ENCODE results near the gene CITED2. TPM values are rescaled to one million over a fixed set of nuclear protein-coding genes. Genes with fewer than 3 reads are reported as not detected.

The CITED2 gene
- total and polyA plus RNA-seq, 2 of the 8 experiments (the other 6 are each of a cell fraction or from before 2014, with no cell fraction given), result 89.1 to 115 TPM

DNA sequence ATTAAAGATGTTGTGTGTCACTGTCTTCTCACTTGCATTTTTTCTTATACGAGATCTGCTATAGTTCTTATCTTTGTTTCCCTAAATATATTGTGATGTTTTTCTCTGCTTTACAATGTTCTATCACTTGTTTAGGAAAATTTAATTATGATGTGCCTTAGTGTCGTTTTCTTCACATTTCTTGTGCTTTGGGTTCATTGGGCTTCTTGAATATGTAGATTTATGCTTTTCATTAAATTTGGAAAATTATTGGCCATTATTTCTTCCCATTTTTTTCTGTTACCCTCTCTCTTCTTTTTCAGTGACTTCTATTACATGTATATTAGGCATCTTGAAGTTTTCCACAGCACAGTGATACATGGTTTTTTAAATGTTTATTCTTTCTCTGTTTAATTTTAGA lies 33.4 kb downstream of the CITED2 start:
- H2BK12ac ChIP-seq (ENCODE audit: low read depth, low read length), result no peak overlapping the region
- no peak overlapping the region for H3K23ac ChIP-seq (ENCODE audit: insufficient read length)
- no peak overlapping the region for H3K27ac ChIP-seq (ENCODE audit: low read depth, low read length)
- H3K23me2 ChIP-seq (ENCODE audit: low read depth, low read length), result no peaks in the 10 kb centered on the region
- no peak overlapping the region for H4K5ac ChIP-seq (ENCODE audit: insufficient read length, low read depth, low read length)
- H3K9ac ChIP-seq (replicated peaks in 1 of 4; ENCODE audit: extremely low read depth in 1 of 4, low read depth in 3 of 4, low read length in 3 of 4), result no peak overlapping the region
- H3K79me1 ChIP-seq (ENCODE audit: low read depth, low read length), result no peaks in the 10 kb centered on the region
- no peak overlapping the region for H3K56ac ChIP-seq (replicated peaks; ENCODE audit: insufficient read length, low read depth, low read length)
- DNase-seq (ENCODE audit: low read depth in 1 of 2, low spot score in 2 of 2), result no peak
- H4K8ac ChIP-seq (ENCODE audit: extremely low read depth, insufficient read depth, low read length), result no peak overlapping the region
- no peaks in the 10 kb centered on the region for H4K20me1 ChIP-seq (replicated peaks in 1 of 2; ENCODE audit: control insufficient read depth in 1 of 2, insufficient read depth in 2 of 2, low read length in 2 of 2)
- no peak overlapping the region for H3K4me2 ChIP-seq (ENCODE audit: insufficient read depth in 1 of 2, low read depth in 2 of 2, low read length in 2 of 2)
- POLR2A ChIA-PET (ENCODE audit: partially characterized antibody), result no interaction called here
- H3K9me3 ChIP-seq (ENCODE audit: insufficient read depth in 2 of 2, low read depth in 1 of 2, low read length in 1 of 2), result no peaks in the 10 kb centered on the region
- CTCF ChIA-PET (ENCODE audit: partially characterized antibody), result interaction anchor here (1.1 to 2.7 kb wide), 2 partner anchors 17 to 91 kb away, joined by 3 to 9 read pairs; no protein-coding TSS in a partner anchor
- no peaks in the 10 kb centered on the region for H3K27me3 ChIP-seq (replicated peaks in 1 of 4; ENCODE audit: control insufficient read depth in 3 of 4, extremely low read depth in 1 of 4, insufficient read depth in 3 of 4, low read length in 3 of 4)
- H2AK5ac ChIP-seq (ENCODE audit: low read depth, low read length), result no peak overlapping the region
- no peak overlapping the region for H3K18ac ChIP-seq (ENCODE audit: extremely low read depth, low read length)
- TF ChIP-seq EGR1 (IDR thresholded peaks at IDR 0.05; ENCODE audit: borderline replicate concordance, low read depth, low read length) (no peak), BRCA1 (IDR thresholded peaks at IDR 0.05; ENCODE audit: low read depth, low read length) (no peak), FOSL1 (IDR thresholded peaks at IDR 0.05; ENCODE audit: insufficient read depth, low read depth, low read length) (no peak), SIN3A (conservative IDR thresholded peaks at IDR 0.05 in 1 of 2, IDR thresholded peaks at IDR 0.05 in 1 of 2; ENCODE audit: low read depth in 1 of 2, low read length in 2 of 2) (no peak), CREB1 (IDR thresholded peaks at IDR 0.05) (no peak), SUZ12 (IDR thresholded peaks at IDR 0.05; ENCODE audit: low read length) (no peak), SP1 (IDR thresholded peaks at IDR 0.05; ENCODE audit: low read depth, low read length) (no peak), NANOG (IDR thresholded peaks at IDR 0.05; ENCODE audit: insufficient read depth, low read depth, low read length, poor library complexity, severe bottlenecking) (no peak), JUN (IDR thresholded peaks at IDR 0.05; ENCODE audit: low read depth, low read length) (no peak), CBX5 (IDR thresholded peaks at IDR 0.05; ENCODE audit: low read depth, low read length) (no peak)
- TF ChIP-seq, protein P1, sequence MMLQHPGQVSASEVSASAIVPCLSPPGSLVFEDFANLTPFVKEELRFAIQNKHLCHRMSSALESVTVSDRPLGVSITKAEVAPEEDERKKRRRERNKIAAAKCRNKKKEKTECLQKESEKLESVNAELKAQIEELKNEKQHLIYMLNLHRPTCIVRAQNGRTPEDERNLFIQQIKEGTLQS (IDR thresholded peaks at IDR 0.05; ENCODE audit: insufficient read depth, low read depth, low read length), result no peak
- H2BK15ac ChIP-seq (ENCODE audit: low read length), result no peak overlapping the region
- no peak for FAIRE-seq
- no peak overlapping the region for H4K91ac ChIP-seq (replicated peaks; ENCODE audit: insufficient read length, low read length)
- no peak overlapping the region for H2AFZ ChIP-seq (ENCODE audit: low read length)
- H3K79me2 ChIP-seq (ENCODE audit: control insufficient read depth in 1 of 2, insufficient read depth in 2 of 2, low read length in 2 of 2), result no peaks in the 10 kb centered on the region
- H2BK120ac ChIP-seq (replicated peaks; ENCODE audit: low read depth, low read length), result no peak overlapping the region
- no peaks in the 10 kb centered on the region for H3K36me3 ChIP-seq (ENCODE audit: control insufficient read depth in 2 of 4, insufficient read depth in 4 of 4, low read length in 3 of 4)
- WGBS, 2 experiments (ENCODE audit: extremely low coverage in 1 of 2, insufficient coverage in 1 of 2, insufficient read length in 1 of 2, insufficient replicate concordance in 2 of 2, low coverage in 1 of 2, low lambda C conversion rate in 2 of 2, missing lambda C conversion rate in 1 of 2), result 85% methylated on average over 2 of the region's 2 CpGs; no CpG with 5 or more reads in 1 of the 2 experiments
- H3K4ac ChIP-seq (replicated peaks; ENCODE audit: insufficient read length, low read depth, low read length), result no peak overlapping the region
- no peak overlapping the region for H2BK20ac ChIP-seq (ENCODE audit: low read length)
- peaks cover 2 to 8% (median 6%) of the 10 kb centered on the region in 4 experiments; a peak in 5 of 7 replicates for H3K4me1 ChIP-seq (replicated peaks in 1 of 4; ENCODE audit: control insufficient read depth in 3 of 4, insufficient read depth in 4 of 4, low read length in 3 of 4)
- H3K14ac ChIP-seq (ENCODE audit: insufficient read length), result no peak overlapping the region
- no peak overlapping the region for H3K4me3 ChIP-seq (ENCODE audit: extremely low read depth in 1 of 4, insufficient read depth in 2 of 4, low read depth in 3 of 4, low read length in 4 of 4)
- H2BK5ac ChIP-seq (ENCODE audit: low read depth, low read length), result no peak overlapping the region
